Skeletal muscle satellite cell (primary cell): ENCODE data around the gene FECH.

ENCODE experiments used
- H3K27me3 ChIP-seq: 2 replicates; pipeline ENCODE4 v1.7.0; 2013; ENCODE audit warnings: low read length; ENCODE audit not compliant: control insufficient read depth, insufficient read depth
- H3K36me3 ChIP-seq: 2 replicates; pipeline ENCODE4 v1.7.0; 2013; ENCODE audit warnings: mild to moderate bottlenecking, control low read depth, low read length; ENCODE audit not compliant: insufficient read depth
- H3K4me1 ChIP-seq: 2 replicates; pipeline ENCODE4 v1.7.0; 2013; ENCODE audit warnings: low read length; ENCODE audit not compliant: control insufficient read depth, insufficient read depth
- H3K4me2 ChIP-seq: 2 replicates; pipeline ENCODE4 v1.7.0; 2013; ENCODE audit warnings: mild to moderate bottlenecking, low read length
- H3K4me3 ChIP-seq: 2 replicates; pipeline ENCODE4 v1.7.0; 2013; ENCODE audit warnings: low read length
- H3K9ac ChIP-seq: 2 replicates; pipeline ENCODE4 v1.7.0; 2013; ENCODE audit warnings: mild to moderate bottlenecking, low read depth, low read length, moderate library complexity
- H3K9me3 ChIP-seq: replicated peaks from 2 replicates; pipeline ENCODE4 v1.7.0; 2013; ENCODE audit warnings: mild to moderate bottlenecking, control low read depth, low read length

The FECH gene

DNA sequence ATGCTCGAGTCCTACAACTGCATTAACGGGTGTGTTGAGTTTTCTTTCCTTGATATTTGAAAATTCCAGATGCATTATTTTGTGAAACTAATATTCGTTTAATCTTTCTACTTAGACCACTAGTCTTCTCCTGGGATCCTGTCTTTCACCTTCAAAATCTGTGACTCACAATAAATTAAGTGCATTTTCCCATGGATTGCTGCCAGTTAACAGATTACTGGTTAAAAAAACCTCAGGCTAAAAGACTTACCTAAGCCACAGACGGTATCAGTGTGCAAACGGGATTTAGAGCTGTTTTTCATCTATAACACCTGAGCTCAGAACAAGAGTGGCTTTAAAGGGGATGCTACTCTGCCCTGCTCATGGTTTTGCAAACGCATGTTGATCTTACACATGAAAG, 10.2 kb downstream of the FECH start:
- Histone ChIP-seq H3K27me3 (no peaks in the 10 kb centered on the region), H3K36me3 (peaks cover 33% of the 10 kb centered on the region), H3K4me3 (no peak overlapping the region), H3K9ac (no peak overlapping the region), H3K4me2 (no peak overlapping the region), H3K4me1 (no peaks in the 10 kb centered on the region), H3K9me3 (no peaks in the 10 kb centered on the region)

DNA sequence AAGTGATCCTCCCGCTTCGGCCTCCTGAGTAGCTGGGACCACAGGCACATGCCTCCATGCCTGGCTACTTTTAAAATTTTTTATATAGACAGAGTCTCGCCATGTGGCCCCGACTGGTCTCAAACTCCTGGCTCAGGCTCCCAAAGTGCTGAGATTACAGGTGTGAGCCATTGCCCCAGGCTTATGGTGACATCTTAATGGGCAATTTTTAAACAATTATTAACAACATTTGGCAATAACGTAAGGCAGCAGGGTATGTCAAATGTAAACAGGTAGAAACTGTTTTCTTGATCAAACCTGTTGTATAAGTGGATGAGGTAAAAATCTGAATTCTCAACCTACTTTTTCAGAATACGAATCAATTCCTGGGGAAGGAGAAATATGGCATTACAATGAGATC, 11.0 kb downstream of the FECH start:
- peaks cover 37% of the 10 kb centered on the region for H3K36me3 ChIP-seq
- H3K4me2 ChIP-seq = no peak overlapping the region
- H3K27me3 ChIP-seq = no peaks in the 10 kb centered on the region
- H3K4me3 ChIP-seq = no peak overlapping the region
- no peaks in the 10 kb centered on the region for H3K9me3 ChIP-seq
- H3K9ac ChIP-seq = no peak overlapping the region
- no peaks in the 10 kb centered on the region for H3K4me1 ChIP-seq

DNA sequence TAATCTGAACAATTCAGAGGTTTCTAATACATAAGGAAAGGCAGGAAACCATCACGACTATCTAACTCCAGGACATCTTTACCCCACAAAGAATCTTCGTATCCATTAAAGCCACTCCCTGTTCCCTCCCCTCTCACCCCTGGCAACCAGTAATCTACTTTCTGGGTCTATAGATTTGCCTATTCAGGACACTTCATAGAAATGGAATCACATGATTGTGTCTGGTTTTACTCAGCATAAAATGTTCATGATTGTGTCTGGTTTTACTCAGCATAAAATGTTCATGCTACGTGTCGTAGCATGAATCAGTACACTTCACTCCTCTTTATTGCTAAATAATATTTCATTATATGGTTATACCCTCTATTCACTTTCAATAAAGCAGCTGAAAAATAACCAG, 11.6 kb downstream of the FECH start:
- no peak overlapping the region for H3K4me2 ChIP-seq
- H3K9ac ChIP-seq = no peak overlapping the region
- H3K4me3 ChIP-seq = no peak overlapping the region
- H3K9me3 ChIP-seq = no peaks in the 10 kb centered on the region
- no peaks in the 10 kb centered on the region for H3K4me1 ChIP-seq
- H3K27me3 ChIP-seq = no peaks in the 10 kb centered on the region
- peaks cover 43% of the 10 kb centered on the region for H3K36me3 ChIP-seq

DNA sequence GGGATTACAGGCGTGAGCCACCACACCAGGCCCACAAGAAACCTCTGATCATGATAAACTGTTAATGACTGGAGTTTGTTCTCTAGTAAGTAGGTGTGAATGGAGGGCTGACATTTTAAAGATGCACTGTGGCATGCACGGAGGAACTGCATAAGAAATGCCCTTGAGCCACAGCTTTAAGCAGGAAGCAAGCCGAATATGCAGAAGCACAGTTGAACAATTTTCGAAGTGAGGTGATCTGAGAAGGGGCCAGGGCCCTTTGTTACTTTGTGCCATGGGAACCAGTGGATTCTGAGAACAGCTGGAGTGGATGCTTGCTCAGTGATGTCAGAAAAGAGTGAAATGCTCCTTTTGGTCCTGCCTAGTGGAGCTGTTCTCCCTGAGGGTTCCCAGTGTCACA, 16.3 kb downstream of the FECH start:
- Histone ChIP-seq H3K27me3 (no peaks in the 10 kb centered on the region), H3K4me1 (no peaks in the 10 kb centered on the region), H3K36me3 (peaks cover 44% of the 10 kb centered on the region), H3K4me3 (no peak overlapping the region), H3K9me3 (no peaks in the 10 kb centered on the region), H3K9ac (no peak overlapping the region), H3K4me2 (no peak overlapping the region)

DNA sequence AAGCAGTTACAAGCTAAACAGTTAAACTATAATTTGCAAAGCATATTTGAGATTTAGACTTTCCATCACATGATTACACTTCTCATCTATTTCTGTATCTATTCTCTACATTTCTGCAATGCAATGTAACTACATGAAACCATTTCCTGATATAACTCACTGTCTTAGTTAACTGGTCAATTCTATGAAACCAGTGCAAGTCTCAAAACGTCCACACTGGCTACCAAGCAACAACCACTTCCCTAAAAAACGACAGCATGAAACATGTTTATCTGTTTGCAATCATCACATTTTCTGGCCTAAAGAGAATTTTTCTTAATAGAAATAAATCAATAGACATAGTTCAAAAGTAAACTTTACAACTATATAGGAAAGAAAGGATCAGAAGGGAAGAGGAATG, 17.4 kb downstream of the FECH start:
- no peak overlapping the region for H3K4me2 ChIP-seq
- no peaks in the 10 kb centered on the region for H3K27me3 ChIP-seq
- no peak overlapping the region for H3K9ac ChIP-seq
- no peaks in the 10 kb centered on the region for H3K4me1 ChIP-seq
- H3K36me3 ChIP-seq = peaks cover 44% of the 10 kb centered on the region
- no peaks in the 10 kb centered on the region for H3K9me3 ChIP-seq
- H3K4me3 ChIP-seq = no peak overlapping the region

DNA sequence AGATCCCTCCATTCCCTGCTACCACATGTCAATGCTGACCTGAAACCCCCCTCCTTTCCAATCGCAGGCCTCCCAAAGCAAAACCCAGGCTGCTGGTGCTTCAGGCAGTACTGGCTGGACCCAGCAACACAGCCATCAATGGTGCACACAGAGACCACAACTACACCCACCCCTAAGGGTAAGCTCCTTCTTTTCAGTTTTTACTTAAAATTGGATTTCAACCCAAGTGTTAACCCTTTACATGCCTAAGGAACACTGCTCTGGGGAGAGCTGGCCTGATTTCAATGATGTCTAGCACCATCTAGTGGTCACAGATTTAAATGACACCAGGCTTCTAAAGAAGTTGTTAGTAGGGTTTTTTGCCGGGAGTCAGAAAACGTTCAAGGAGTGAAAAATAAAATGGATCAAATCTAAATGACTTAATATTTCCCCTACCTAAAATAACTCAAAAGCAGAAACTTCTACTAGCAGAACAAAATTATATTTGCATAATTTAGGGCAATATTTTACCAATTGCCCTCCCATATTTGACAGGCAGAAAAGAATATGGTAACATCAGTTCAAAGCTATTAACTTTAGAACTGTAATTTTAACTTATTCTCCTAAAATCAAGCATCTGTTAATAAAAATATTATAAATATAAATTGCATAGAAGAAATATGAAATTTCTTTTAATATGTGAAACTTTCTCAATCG, 24.6 kb downstream of the FECH start:
- Histone ChIP-seq H3K4me3 (no peak overlapping the region), H3K4me2 (no peak overlapping the region)

DNA sequence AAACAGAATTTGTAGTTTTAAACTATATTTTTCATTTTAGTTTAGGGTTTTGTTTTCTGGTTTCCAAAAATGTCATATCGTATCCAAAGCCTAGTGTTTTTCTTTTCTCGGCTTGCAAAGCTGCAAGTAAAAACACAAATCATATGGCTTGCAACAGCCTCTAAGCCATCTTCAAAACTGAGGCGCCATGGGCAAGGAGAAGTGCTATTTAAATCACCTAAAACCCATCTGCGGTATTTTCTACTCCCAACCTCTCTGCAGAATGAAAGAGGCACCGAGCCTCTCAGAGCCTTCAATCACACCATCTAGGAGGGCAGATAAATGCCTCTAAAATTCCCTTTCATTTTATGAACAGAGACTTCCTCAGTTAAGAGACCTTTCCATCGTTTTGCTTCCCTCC, 25.2 kb downstream of the FECH start:
- H3K9me3 ChIP-seq = no peaks in the 10 kb centered on the region
- H3K4me2 ChIP-seq = no peak overlapping the region
- H3K36me3 ChIP-seq = peaks cover 34% of the 10 kb centered on the region
- H3K9ac ChIP-seq = no peak overlapping the region
- no peaks in the 10 kb centered on the region for H3K27me3 ChIP-seq
- no peaks in the 10 kb centered on the region for H3K4me1 ChIP-seq
- H3K4me3 ChIP-seq = no peak overlapping the region

More for the DNA sequence above, 24.6 kb downstream of the FECH start:
- H3K36me3 ChIP-seq = peaks cover 34% of the 10 kb centered on the region
- H3K9me3 ChIP-seq = no peaks in the 10 kb centered on the region
- no peaks in the 10 kb centered on the region for H3K27me3 ChIP-seq
- H3K4me1 ChIP-seq = no peaks in the 10 kb centered on the region
- H3K9ac ChIP-seq = no peak overlapping the region

DNA sequence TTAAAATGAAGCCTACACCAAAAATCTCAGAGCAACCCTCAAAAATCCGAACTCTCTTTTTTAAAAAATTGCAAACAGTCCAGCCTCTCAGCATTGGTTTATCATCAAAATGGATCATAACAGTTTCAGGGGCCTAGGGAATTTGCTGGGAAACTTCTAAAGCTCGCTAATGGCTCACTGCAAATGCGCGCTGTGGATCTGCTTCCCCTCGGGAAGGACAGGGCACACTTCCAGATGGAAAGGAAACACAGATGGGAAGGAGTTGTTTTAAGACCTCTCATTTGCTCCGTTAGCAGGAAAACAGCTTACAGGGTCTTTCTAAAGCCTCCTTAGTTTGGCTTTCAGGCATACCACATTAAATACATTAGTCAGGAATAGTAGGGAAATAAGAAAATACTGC, 27.2 kb downstream of the FECH start:
- Histone ChIP-seq H3K4me3 (no peak overlapping the region), H3K9me3 (no peaks in the 10 kb centered on the region), H3K27me3 (no peaks in the 10 kb centered on the region), H3K4me2 (no peak overlapping the region), H3K9ac (no peak overlapping the region), H3K36me3 (peaks cover 38% of the 10 kb centered on the region), H3K4me1 (no peaks in the 10 kb centered on the region)

DNA sequence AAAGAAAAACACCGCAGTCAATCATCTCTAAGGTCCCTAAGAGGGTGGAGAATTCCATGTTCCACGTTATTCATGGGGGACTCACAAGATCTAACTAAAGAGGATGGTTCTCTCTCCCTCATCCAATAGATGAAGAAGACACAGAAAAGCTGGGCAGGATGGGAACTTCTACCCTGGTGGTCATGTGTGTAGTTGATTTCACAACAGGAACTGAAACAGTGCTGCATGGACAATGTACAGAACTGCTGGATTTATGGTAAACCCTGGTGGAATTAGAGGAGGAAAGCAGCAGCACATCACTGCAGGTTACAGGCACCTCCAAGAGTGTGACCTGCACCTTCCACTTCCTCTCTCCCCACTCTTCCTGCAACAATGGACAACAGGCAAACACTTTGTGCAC, 31.4 kb downstream of the FECH start:
- H3K9ac ChIP-seq = no peak overlapping the region
- no peak overlapping the region for H3K4me3 ChIP-seq
- H3K9me3 ChIP-seq = no peaks in the 10 kb centered on the region
- H3K4me1 ChIP-seq = no peaks in the 10 kb centered on the region
- no peak overlapping the region for H3K4me2 ChIP-seq
- no peaks in the 10 kb centered on the region for H3K27me3 ChIP-seq
- peaks cover 47% of the 10 kb centered on the region for H3K36me3 ChIP-seq

DNA sequence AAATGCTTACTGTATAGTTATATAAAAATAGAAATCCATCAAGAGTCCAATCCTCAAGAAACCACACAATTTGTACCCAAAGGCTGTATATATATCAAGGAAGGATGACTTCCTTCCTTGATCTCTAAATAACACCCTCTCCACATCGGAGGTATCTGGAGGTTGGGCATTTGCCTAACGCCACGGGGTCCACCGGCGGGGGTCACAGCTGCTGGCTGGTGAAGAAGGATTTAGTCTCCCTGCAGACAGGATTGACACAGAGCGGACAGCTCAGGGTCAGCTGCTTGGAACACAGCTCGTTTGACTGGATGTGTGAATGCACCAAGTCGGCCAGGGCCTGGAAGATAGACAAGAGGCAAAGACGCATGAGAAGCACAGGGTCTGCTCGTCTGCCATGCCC, 36.0 kb downstream of the FECH start:
- peaks cover 27% of the 10 kb centered on the region for H3K36me3 ChIP-seq
- H3K4me3 ChIP-seq = no peak overlapping the region
- no peaks in the 10 kb centered on the region for H3K9me3 ChIP-seq
- H3K4me1 ChIP-seq = no peaks in the 10 kb centered on the region
- no peak overlapping the region for H3K9ac ChIP-seq
- no peaks in the 10 kb centered on the region for H3K27me3 ChIP-seq
- H3K4me2 ChIP-seq = no peak overlapping the region

DNA sequence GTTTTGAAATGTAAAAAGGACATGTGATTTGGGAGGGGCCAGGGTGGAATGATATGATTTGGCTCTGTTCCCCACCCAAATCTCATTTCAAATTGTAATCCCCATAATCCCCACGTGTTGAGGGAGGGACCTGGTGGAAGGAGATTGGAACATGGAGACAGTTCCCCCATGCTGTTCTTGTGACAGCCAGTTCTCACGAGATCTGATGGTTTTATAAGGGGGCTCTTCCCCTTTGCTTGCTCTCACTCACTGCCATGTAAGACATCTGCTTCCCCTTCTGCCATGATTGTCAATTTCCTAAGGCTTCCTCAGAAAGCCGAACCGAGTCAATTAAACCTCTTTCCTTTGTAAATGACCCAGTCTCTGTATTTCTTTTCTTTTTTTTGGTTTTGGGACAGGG, 39.2 kb downstream of the FECH start:
- H3K4me3 ChIP-seq = no peak overlapping the region
- H3K9me3 ChIP-seq = no peaks in the 10 kb centered on the region
- H3K36me3 ChIP-seq = peaks cover 13% of the 10 kb centered on the region
- no peak overlapping the region for H3K4me2 ChIP-seq
- no peak overlapping the region for H3K9ac ChIP-seq
- peaks cover 11% of the 10 kb centered on the region for H3K4me1 ChIP-seq
- H3K27me3 ChIP-seq = no peaks in the 10 kb centered on the region

DNA sequence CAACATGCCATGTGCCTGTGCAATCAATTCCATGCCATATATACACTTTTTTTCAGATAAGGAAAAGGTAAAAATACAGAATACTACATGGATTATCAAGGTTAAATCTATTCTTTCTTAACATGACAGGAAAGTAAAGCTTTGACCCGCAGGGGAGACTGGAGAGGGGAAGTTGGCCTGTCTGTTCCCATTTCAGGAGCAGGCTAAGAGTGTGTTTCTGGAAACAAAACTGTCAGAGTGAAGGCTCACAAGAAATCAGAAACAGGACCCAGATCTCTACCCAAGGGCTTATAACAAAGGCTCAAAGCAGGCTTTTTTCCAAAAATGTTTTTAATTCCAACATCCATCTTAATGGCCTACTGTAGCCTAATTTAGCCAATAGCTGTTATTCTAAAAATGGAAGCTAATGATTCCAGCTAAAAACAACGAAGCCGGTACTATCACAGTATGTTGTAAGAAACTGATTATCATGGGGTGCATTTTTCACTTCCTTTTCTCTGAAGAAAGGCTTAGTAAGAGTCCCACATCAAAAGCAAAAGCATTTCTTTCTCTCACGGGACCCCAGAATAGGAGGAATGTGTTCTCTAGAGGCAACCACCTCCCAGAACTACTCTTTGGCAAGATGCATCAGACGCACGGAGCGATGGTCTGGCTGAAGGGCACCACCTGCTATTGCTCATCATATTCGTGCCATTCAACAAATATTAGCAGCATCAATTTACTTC, 41.4 kb downstream of the FECH start:
- Histone ChIP-seq H3K9ac (no peak overlapping the region), H3K4me2 (no peak overlapping the region)

More for the DNA sequence above, 41.4 kb downstream of the FECH start:
- H3K36me3 ChIP-seq = peaks cover 6% of the 10 kb centered on the region
- H3K27me3 ChIP-seq = no peaks in the 10 kb centered on the region
- no peak overlapping the region for H3K4me3 ChIP-seq
- H3K9me3 ChIP-seq = no peaks in the 10 kb centered on the region
- peaks cover 16% of the 10 kb centered on the region for H3K4me1 ChIP-seq
